Upper lobe of left lung (tissue), 4 donors: ENCODE data around the gene IFI27L2.
"Not testable (repeated sequence)": the region's sequence is repeated elsewhere in the genome, so short reads cannot be mapped to it uniquely, and the experiment has no call there.

Experiments used
- POLR2A ChIP-seq, 4 donors: fragments of 450-650 bp; IDR thresholded peaks; one replicate each; pipeline ENCODE4 v1.5.1; 2016 to 2017; ENCODE audit warnings: antibody characterized with exemption in 4 of 4, mild to moderate bottlenecking in 2 of 4
- POLR2AphosphoS5 ChIP-seq, 2 donors: sonication (generic); formaldehyde crosslinking; IDR thresholded peaks; one replicate each; pipeline ENCODE4 v1.5.1; 2017; ENCODE audit warnings: antibody characterized with exemption in 2 of 2
- TF ChIP-seq, protein P1 (sequence below), 6 experiments: fragments of 450-650 bp in 4 of 6; fragments of 200-600 bp in 2 of 6; sonication (generic) in 2 of 6; IDR thresholded peaks; one replicate each; pipeline ENCODE4 v1.5.1; 2016 to 2019; ENCODE audit warnings: antibody characterized with exemption in 6 of 6

DNA sequence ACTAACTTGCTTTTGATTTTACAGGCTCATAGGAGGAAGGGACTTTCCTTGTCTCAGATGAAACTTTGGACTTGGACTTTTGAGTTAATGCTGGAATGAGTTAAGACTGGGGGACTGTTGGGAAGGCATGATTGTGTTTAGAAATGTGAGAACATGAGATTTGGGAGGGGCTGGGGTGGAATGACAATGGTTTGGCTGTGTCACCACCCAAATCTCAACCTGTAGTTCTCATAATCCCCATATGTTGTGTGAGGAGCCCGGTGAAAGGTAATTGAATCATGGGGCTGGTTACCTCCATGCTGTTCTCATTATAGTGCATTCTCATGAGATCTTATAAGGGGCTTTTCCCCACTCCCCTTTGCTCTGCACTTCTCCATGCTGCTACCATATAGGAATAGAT is 26.7 kb upstream of the IFI27L2 start:
- TF ChIP-seq POLR2AphosphoS5, POLR2A (IDR thresholded peaks at IDR 0.05): not testable (repeated sequence)
- TF ChIP-seq, protein P1, sequence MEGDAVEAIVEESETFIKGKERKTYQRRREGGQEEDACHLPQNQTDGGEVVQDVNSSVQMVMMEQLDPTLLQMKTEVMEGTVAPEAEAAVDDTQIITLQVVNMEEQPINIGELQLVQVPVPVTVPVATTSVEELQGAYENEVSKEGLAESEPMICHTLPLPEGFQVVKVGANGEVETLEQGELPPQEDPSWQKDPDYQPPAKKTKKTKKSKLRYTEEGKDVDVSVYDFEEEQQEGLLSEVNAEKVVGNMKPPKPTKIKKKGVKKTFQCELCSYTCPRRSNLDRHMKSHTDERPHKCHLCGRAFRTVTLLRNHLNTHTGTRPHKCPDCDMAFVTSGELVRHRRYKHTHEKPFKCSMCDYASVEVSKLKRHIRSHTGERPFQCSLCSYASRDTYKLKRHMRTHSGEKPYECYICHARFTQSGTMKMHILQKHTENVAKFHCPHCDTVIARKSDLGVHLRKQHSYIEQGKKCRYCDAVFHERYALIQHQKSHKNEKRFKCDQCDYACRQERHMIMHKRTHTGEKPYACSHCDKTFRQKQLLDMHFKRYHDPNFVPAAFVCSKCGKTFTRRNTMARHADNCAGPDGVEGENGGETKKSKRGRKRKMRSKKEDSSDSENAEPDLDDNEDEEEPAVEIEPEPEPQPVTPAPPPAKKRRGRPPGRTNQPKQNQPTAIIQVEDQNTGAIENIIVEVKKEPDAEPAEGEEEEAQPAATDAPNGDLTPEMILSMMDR (IDR thresholded peaks at IDR 0.05), result not testable (repeated sequence)
